Glutamatergic neuron (in vitro differentiated cells): ENCODE data around the gene SENP8. TPM values are rescaled to one million over a fixed set of nuclear protein-coding genes. Genes with fewer than 3 reads are reported as not detected.

Source experiments
- DNase-seq: peaks from one replicate; pipeline ENCODE4 v3.0.0; 2022
- H3K27ac Mint-ChIP-seq: one replicate; pipeline ENCODE4 v1.8.0; 2020; ENCODE audit warnings: mild to moderate bottlenecking, mixed read lengths, inconsistent platforms; ENCODE audit not compliant: unreplicated experiment
- H3K27me3 Mint-ChIP-seq: one replicate; pipeline ENCODE4 v1.8.0; 2020; ENCODE audit warnings: mild to moderate bottlenecking, moderate library complexity, mixed read lengths, inconsistent platforms; ENCODE audit not compliant: unreplicated experiment
- H3K36me3 Mint-ChIP-seq: one replicate; pipeline ENCODE4 v1.8.0; 2020; ENCODE audit warnings: mild to moderate bottlenecking, mixed read lengths, inconsistent platforms; ENCODE audit not compliant: unreplicated experiment
- H3K4me1 Mint-ChIP-seq: one replicate; pipeline ENCODE4 v1.8.0; 2020; ENCODE audit warnings: mild to moderate bottlenecking, low read depth, mixed read lengths, inconsistent platforms; ENCODE audit not compliant: unreplicated experiment
- H3K4me3 Mint-ChIP-seq: one replicate; pipeline ENCODE4 v1.8.0; 2020; ENCODE audit warnings: mild to moderate bottlenecking, mixed read lengths, inconsistent platforms; ENCODE audit not compliant: unreplicated experiment
- H3K9me3 Mint-ChIP-seq: one replicate; pipeline ENCODE4 v1.8.0; 2020; ENCODE audit warnings: mild to moderate bottlenecking, moderate library complexity, mixed read lengths, inconsistent platforms; ENCODE audit not compliant: unreplicated experiment
- total RNA-seq: library from RNA; stranded (reverse); fragmentation: NEBNext Ultra II Directional; extraction: Animal tissue kit (Norgen Biotek cat#: 25700); gene quantifications from one replicate; pipeline ENCODE4 v1.2.1, GENCODE V29; 2021; ENCODE audit not compliant: unreplicated experiment
- TF ChIP-seq, protein P1 (sequence below): fragments of 200-600 bp; sonication (generic); IDR thresholded peaks from one replicate; pipeline ENCODE4 v1.5.0; 2021; ENCODE audit not compliant: partially characterized antibody, unreplicated experiment

The SENP8 gene
- total RNA-seq, 1 donor from 2014 or later, result 6.3 TPM

DNA sequence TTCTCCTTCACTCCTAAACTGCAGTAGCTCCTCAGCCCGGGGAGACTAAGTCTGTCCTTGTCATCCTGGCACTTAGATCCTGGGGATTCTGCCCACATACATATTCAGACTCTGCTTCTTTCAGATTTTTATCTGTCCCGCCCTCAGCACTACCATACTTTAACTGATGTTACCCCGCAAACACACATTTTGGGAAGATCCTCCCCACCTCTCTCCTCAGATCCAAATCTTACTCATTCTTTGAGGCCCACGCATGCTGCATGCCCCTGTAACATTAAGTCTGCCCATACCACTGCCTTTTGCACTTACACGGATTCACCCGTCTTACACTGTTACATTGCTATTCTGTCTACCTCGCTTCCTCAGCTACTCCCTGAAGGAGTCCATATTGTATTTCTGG lies 36.1 kb downstream of the SENP8 start:
- Mint-ChIP-seq H3K9me3 (no peaks in the 10 kb centered on the region), H3K4me3 (peak overlapping the region; percentile 2), H3K4me1 (peaks cover 12% of the 10 kb centered on the region), H3K36me3 (peaks cover 4% of the 10 kb centered on the region), H3K27ac (no peak overlapping the region), H3K27me3 (peaks cover 4% of the 10 kb centered on the region)
- TF ChIP-seq, protein P1, sequence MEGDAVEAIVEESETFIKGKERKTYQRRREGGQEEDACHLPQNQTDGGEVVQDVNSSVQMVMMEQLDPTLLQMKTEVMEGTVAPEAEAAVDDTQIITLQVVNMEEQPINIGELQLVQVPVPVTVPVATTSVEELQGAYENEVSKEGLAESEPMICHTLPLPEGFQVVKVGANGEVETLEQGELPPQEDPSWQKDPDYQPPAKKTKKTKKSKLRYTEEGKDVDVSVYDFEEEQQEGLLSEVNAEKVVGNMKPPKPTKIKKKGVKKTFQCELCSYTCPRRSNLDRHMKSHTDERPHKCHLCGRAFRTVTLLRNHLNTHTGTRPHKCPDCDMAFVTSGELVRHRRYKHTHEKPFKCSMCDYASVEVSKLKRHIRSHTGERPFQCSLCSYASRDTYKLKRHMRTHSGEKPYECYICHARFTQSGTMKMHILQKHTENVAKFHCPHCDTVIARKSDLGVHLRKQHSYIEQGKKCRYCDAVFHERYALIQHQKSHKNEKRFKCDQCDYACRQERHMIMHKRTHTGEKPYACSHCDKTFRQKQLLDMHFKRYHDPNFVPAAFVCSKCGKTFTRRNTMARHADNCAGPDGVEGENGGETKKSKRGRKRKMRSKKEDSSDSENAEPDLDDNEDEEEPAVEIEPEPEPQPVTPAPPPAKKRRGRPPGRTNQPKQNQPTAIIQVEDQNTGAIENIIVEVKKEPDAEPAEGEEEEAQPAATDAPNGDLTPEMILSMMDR, result no peak
- DNase-seq, result no peak

DNA sequence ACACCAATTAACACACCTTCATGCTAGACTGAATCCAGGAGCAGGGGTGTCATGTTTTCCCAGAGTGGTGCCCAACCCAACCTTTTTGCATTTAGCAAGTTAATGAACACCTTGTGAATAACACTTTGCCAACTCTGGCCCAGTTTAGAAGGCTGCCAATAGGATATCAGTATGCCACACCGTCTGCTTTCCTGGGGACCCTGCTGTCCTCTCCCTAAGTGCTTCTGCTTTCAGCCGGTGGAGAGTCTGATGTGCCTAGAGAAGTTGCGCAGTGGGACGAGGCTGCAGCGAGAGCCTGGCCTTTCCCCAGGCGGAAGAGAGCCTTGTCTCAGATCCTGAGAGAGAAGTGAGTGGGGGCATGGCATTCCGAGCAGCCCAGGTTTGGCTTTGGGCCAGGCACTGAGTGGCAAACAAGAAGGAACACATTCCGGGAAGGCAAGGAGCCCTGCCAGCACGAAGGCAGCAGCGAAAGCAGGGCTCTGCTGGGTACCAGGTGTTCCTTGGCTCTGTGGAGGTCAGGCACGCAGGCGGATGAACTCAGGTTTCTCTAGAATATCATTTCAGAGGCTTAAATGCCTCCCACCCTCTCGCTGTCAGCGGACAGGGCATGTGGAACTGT lies 36.9 kb downstream of the SENP8 start:
- H3K4me3 Mint-ChIP-seq, result no peak overlapping the region
- TF ChIP-seq, protein P1, result no peak
- H3K4me1 Mint-ChIP-seq, result peaks cover 12% of the 10 kb centered on the region
- H3K9me3 Mint-ChIP-seq, result no peaks in the 10 kb centered on the region
- H3K27me3 Mint-ChIP-seq, result peaks cover 4% of the 10 kb centered on the region
- H3K27ac Mint-ChIP-seq, result no peak overlapping the region
- DNase-seq, result no peak
- H3K36me3 Mint-ChIP-seq, result peaks cover 4% of the 10 kb centered on the region

DNA sequence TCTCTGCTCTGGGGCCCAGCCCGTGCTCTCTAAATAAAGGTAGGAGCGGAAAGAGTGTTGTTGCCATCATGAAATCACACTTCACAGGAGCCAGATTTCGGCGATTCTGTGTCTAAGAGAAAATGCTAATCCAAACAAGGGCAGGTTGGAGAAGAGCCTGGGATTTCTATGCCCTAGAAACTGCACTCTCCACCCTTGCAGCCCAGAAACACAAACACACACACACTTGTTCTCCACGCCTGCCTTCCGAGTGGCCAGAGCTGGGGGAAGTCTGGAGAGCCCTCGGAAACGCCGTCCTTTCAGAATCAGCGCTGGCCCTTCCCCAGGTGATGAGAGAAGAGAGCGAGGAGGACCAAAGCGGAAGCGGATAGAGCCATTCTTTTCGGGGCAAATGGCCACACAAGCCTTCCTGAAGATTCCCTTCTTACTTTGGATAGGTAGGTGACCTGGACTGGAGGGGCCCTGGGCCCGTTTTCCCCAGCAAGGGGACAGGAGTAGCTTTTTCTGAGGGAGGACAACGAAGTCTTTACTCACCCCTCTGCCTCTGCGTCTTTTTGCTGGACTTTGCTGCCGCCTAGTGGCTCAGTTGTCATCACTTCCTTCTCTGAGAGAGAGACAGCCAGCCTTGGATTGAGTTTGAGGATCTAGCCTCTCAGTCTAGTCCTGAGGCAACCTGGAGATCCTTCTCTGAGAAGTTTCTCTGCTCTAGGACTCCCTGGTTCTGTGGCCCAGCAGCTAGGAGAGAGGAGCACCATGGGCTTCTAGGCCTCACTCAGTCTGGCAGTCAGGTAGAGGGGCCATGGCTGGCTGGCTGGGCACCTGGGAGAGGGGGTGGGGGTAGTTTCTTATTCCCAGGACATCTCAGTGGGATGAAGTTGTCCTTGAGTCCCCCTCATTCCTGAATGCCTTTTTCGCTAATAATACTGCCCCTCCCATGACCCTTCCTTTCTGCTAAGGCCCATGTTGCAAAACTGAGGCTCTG lies 37.7 kb downstream of the SENP8 start:
- no peak overlapping the region for H3K4me3 Mint-ChIP-seq
- peaks cover 4% of the 10 kb centered on the region for H3K27me3 Mint-ChIP-seq
- H3K36me3 Mint-ChIP-seq, result peaks cover 4% of the 10 kb centered on the region
- peak; percentile 88 for DNase-seq
- peaks cover 12% of the 10 kb centered on the region for H3K4me1 Mint-ChIP-seq
- TF ChIP-seq, protein P1, result peak; percentile 85
- H3K27ac Mint-ChIP-seq, result no peak overlapping the region
- peaks cover 1% of the 10 kb centered on the region for H3K9me3 Mint-ChIP-seq

DNA sequence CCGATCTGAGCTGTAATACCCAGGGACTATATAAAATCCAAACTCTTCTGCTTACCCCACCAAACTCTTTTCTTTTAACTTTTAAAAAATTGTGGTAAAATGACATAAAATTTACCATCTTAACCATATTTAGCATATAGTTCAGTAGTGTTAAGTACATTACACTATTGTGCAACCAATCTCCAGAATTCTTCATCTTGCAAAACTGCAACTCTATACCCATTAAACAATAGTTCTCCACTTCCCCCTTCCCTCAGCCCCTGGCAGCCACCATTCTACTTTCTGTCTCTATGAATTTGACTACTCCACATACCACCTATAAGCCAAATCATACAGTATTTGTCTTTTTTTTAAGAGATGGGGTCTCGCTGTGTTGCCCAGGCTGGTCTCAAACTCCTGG lies 38.7 kb downstream of the SENP8 start:
- no peak for DNase-seq
- TF ChIP-seq, protein P1, result no peak
- Mint-ChIP-seq H3K36me3 (peaks cover 4% of the 10 kb centered on the region), H3K9me3 (peaks cover 1% of the 10 kb centered on the region), H3K27ac (no peak overlapping the region), H3K27me3 (peaks cover 4% of the 10 kb centered on the region), H3K4me1 (peaks cover 12% of the 10 kb centered on the region), H3K4me3 (no peak overlapping the region)
